OCI-LY1 (cell line): ENCODE results near the gene ABCC9.
"Not testable (repeated sequence)": the region's sequence is repeated elsewhere in the genome, so short reads cannot be mapped to it uniquely, and the experiment has no call there.

Source experiments
- H2AFZ ChIP-seq: fragments of 200-600 bp; sonication (generic), shearing (Covaris generic); 2 replicates; pipeline ENCODE4 v1.6.0; 2014; ENCODE audit warnings: antibody characterized with exemption, mild to moderate bottlenecking, low read length
- H3F3A ChIP-seq: fragments of 200-600 bp; sonication (generic), shearing (Covaris generic); 2 replicates; pipeline ENCODE4 v1.6.0; 2014; ENCODE audit warnings: mild to moderate bottlenecking, antibody characterized with exemption, low read length, moderate library complexity; ENCODE audit not compliant: insufficient read depth
- H3K27ac ChIP-seq: fragments of 200-600 bp; sonication (generic); 2 replicates; pipeline ENCODE4 v1.5.1; 2014; ENCODE audit warnings: low read length, mixed run types, mild to moderate bottlenecking, low read depth; ENCODE audit not compliant: poor library complexity, severe bottlenecking
- H3K27me3 ChIP-seq: fragments of 200-600 bp; sonication (generic); 2 replicates; pipeline ENCODE4 v1.6.0; 2014; ENCODE audit warnings: antibody characterized with exemption, mild to moderate bottlenecking, low read length, moderate library complexity; ENCODE audit not compliant: insufficient read depth
- H3K36me3 ChIP-seq: fragments of 200-600 bp; sonication (generic); 2 replicates; pipeline ENCODE4 v1.6.1; 2014; ENCODE audit warnings: mild to moderate bottlenecking, antibody characterized with exemption, low read length, moderate library complexity, mixed read lengths; ENCODE audit not compliant: insufficient read depth
- H3K4me1 ChIP-seq: fragments of 200-600 bp; sonication (generic); 2 replicates; pipeline ENCODE4 v1.5.1; 2014; ENCODE audit warnings: mild to moderate bottlenecking, low read length, moderate library complexity; ENCODE audit not compliant: insufficient read depth, severe bottlenecking
- H3K4me2 ChIP-seq: fragments of 200-600 bp; sonication (generic), shearing (Covaris generic); 2 replicates; pipeline ENCODE4 v1.6.1; 2014; ENCODE audit warnings: low read length
- H3K4me3 ChIP-seq: fragments of 200-600 bp; sonication (generic); 2 replicates; pipeline ENCODE4 v1.5.1; 2014; ENCODE audit warnings: low read length, low read depth, mild to moderate bottlenecking, mixed read lengths; ENCODE audit not compliant: poor library complexity, severe bottlenecking
- H3K79me2 ChIP-seq: fragments of 200-600 bp; shearing (Covaris generic); 2 replicates; pipeline ENCODE4 v1.6.1; 2016; ENCODE audit warnings: mixed run types, low read length, mixed read lengths; ENCODE audit not compliant: insufficient read depth
- H3K9ac ChIP-seq: fragments of 200-600 bp; sonication (generic), shearing (Covaris generic); 2 replicates; pipeline ENCODE4 v1.6.1; 2014; ENCODE audit warnings: mild to moderate bottlenecking, low read length, mixed read lengths
- H3K9me2 ChIP-seq: fragments of 200-600 bp; sonication (generic), shearing (Covaris generic); 2 replicates; pipeline ENCODE4 v1.6.1; 2014; ENCODE audit warnings: low read depth, mild to moderate bottlenecking, low read length, mixed read lengths
- H3K9me3 ChIP-seq: fragments of 200-600 bp; shearing (Covaris generic); 2 replicates; pipeline ENCODE4 v1.6.1; 2014; ENCODE audit warnings: low read length, mixed read lengths
- H4K20me1 ChIP-seq: fragments of 200-600 bp; sonication (generic), shearing (Covaris generic); 2 replicates; pipeline ENCODE4 v1.6.0; 2016; ENCODE audit warnings: mild to moderate bottlenecking, low read length; ENCODE audit not compliant: insufficient read depth
- CTCF ChIP-seq: fragments of 200-600 bp; sonication (generic), shearing (Covaris generic); IDR thresholded peaks from 2 replicates; pipeline ENCODE4 v1.5.1; 2017; ENCODE audit warnings: mild to moderate bottlenecking, antibody characterized with exemption, low read length, moderate library complexity, mixed read lengths
- EZH2 ChIP-seq: fragments of 200-600 bp; sonication (generic), shearing (Covaris generic); IDR thresholded peaks from 2 replicates; pipeline ENCODE4 v1.8.0; 2017; ENCODE audit warnings: borderline replicate concordance, mixed run types, mild to moderate bottlenecking, antibody characterized with exemption, low read length, moderate library complexity, mixed read lengths

The ABCC9 gene

GRCh38 chr12:21934173-21934572, 7.1 kb downstream of the ABCC9 start:
- no peaks in the 10 kb centered on the region for H4K20me1 ChIP-seq
- no peak overlapping the region for H3K9ac ChIP-seq
- H3K36me3 ChIP-seq, result no peaks in the 10 kb centered on the region
- H3K4me3 ChIP-seq, result no peak overlapping the region
- TF ChIP-seq EZH2, result no peak
- no peak for TF ChIP-seq CTCF
- no peaks in the 10 kb centered on the region for H3F3A ChIP-seq
- no peaks in the 10 kb centered on the region for H3K27me3 ChIP-seq
- H3K9me2 ChIP-seq, result no peaks in the 10 kb centered on the region
- no peak overlapping the region for H3K27ac ChIP-seq
- no peaks in the 10 kb centered on the region for H3K9me3 ChIP-seq
- H3K4me1 ChIP-seq, result no peaks in the 10 kb centered on the region
- no peak overlapping the region for H3K4me2 ChIP-seq
- no peak overlapping the region for H2AFZ ChIP-seq
- no peaks in the 10 kb centered on the region for H3K79me2 ChIP-seq

- no peak overlapping the region for H3K4me3 ChIP-seq
- H4K20me1 ChIP-seq, result no peaks in the 10 kb centered on the region
- H3K79me2 ChIP-seq, result no peaks in the 10 kb centered on the region
- H3K9ac ChIP-seq, result no peak overlapping the region
- TF ChIP-seq EZH2, result no peak
- no peak for TF ChIP-seq CTCF
- H3K27ac ChIP-seq, result no peak overlapping the region
- no peak overlapping the region for H3K4me2 ChIP-seq
- H3K4me1 ChIP-seq, result no peaks in the 10 kb centered on the region
- no peaks in the 10 kb centered on the region for H3K9me3 ChIP-seq
- no peaks in the 10 kb centered on the region for H3K9me2 ChIP-seq
- H3F3A ChIP-seq, result no peaks in the 10 kb centered on the region
- H2AFZ ChIP-seq, result no peak overlapping the region
- H3K36me3 ChIP-seq, result no peaks in the 10 kb centered on the region
- H3K27me3 ChIP-seq, result no peaks in the 10 kb centered on the region
Measured at GRCh38 chr12:21933656-21934055, 7.6 kb downstream of the ABCC9 start.

- H3K36me3 ChIP-seq, H2AFZ ChIP-seq, H3K4me3 ChIP-seq, H3K9ac ChIP-seq, H3K27ac ChIP-seq, H3K4me1 ChIP-seq, H3K79me2 ChIP-seq, H4K20me1 ChIP-seq, H3K9me3 ChIP-seq, H3F3A ChIP-seq, H3K4me2 ChIP-seq, H3K9me2 ChIP-seq, H3K27me3 ChIP-seq: not testable (repeated sequence)
Measured at GRCh38 chr12:21929972-21930371, 11.3 kb downstream of the ABCC9 start.

- H3K4me2 ChIP-seq, result no peak overlapping the region
Measured at GRCh38 chr12:21925296-21925913, 15.8 kb downstream of the ABCC9 start.

More at GRCh38 chr12:21925296-21925913, 15.8 kb downstream of the ABCC9 start:
- TF ChIP-seq CTCF, result no peak
- no peak for TF ChIP-seq EZH2
- Histone ChIP-seq H2AFZ (no peak overlapping the region), H3K4me3 (no peak overlapping the region), H4K20me1 (no peaks in the 10 kb centered on the region), H3K9ac (no peak overlapping the region), H3K9me2 (no peaks in the 10 kb centered on the region), H3K27me3 (no peaks in the 10 kb centered on the region), H3K79me2 (no peaks in the 10 kb centered on the region), H3F3A (no peaks in the 10 kb centered on the region), H3K36me3 (no peaks in the 10 kb centered on the region), H3K4me1 (no peaks in the 10 kb centered on the region), H3K27ac (no peak overlapping the region), H3K9me3 (no peaks in the 10 kb centered on the region)
